Measurements from ENCODE around the gene RASSF8. TPM values are rescaled to one million over a fixed set of nuclear protein-coding genes. Genes with fewer than 3 reads are reported as not detected.

The RASSF8 gene
- total and polyA plus RNA-seq, 3 experiments from 2014 or later = 0.31 TPM; not detected in 2

- no peak overlapping the region for H3K27ac Mint-ChIP-seq
- no peaks in the 10 kb centered on the region for H3K9me3 Mint-ChIP-seq
- no peaks in the 10 kb centered on the region for H3K4me1 ChIP-seq (ENCODE audit: insufficient read depth, low read length)
- H3K36me3 Mint-ChIP-seq = no peaks in the 10 kb centered on the region
- CTCF ChIA-PET = no interaction called here
- no peak for DNase-seq
- peaks cover 0 to 4% of the 10 kb centered on the region in 2 donors for H3K27me3 Mint-ChIP-seq
- no peaks in the 10 kb centered on the region for H3K27me3 ChIP-seq (ENCODE audit: insufficient read depth, low read length, poor library complexity, severe bottlenecking)
- no peaks in the 10 kb centered on the region for H3K36me3 ChIP-seq (ENCODE audit: insufficient read depth, low read length)
- H3K4me3 Mint-ChIP-seq = no peak overlapping the region
- POLR2A ChIA-PET = no interaction called here
- no peaks in the 10 kb centered on the region for H3K4me1 Mint-ChIP-seq
- no peak overlapping the region for H3K27ac ChIP-seq (ENCODE audit: low read depth, low read length)
- H3K9me3 ChIP-seq (ENCODE audit: low read length) = no peaks in the 10 kb centered on the region
- H3K4me3 ChIP-seq (ENCODE audit: low read length) = no peak overlapping the region
Observed at GRCh38 chr12:25997201-25997963, 38.9 kb downstream of the RASSF8 start.

GRCh38 chr12:26000898-26001297, 42.4 kb downstream of the RASSF8 start:
- no peaks in the 10 kb centered on the region for H3K4me1 ChIP-seq (ENCODE audit: insufficient read depth, low read length)
- DNase-seq = no peak
- Mint-ChIP-seq H3K4me3 (no peak overlapping the region), H3K9me3 (peaks cover 0 to 5% (median 5%) of the 10 kb centered on the region in 5 donors), H3K36me3 (no peaks in the 10 kb centered on the region), H3K27me3 (peaks cover 4 to 5% of the 10 kb centered on the region in 2 donors), H3K4me1 (no peaks in the 10 kb centered on the region), H3K27ac (no peak overlapping the region)
- POLR2A ChIA-PET = no interaction called here
- CTCF ChIA-PET = no interaction called here
- no peak overlapping the region for H3K27ac ChIP-seq (ENCODE audit: low read depth, low read length)
- H3K9me3 ChIP-seq (ENCODE audit: low read length) = no peaks in the 10 kb centered on the region
- H3K36me3 ChIP-seq (ENCODE audit: insufficient read depth, low read length) = no peaks in the 10 kb centered on the region
- no peaks in the 10 kb centered on the region for H3K27me3 ChIP-seq (ENCODE audit: insufficient read depth, low read length, poor library complexity, severe bottlenecking)
- H3K4me3 ChIP-seq (ENCODE audit: low read length) = no peak overlapping the region

DNA sequence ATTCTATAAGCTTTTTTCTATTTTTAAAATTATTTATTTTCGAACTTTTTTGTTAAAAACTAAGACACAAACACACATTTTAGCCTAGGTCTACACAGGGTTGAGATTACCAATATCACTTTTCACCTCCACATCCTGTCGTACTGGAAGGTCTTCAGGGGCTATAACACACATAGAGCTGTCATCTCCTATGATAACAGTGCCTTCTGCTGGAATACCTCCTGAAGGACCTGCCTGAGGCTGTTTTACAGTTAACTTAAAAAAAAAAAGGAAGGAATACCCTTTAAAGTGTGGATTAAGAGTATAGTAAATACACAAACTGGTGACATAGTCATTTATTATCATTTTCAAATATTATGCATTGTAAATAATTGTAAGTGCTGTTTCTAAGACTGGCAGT, 43.0 kb downstream of the RASSF8 start:
- Mint-ChIP-seq H3K27me3 (peaks cover 4 to 6% of the 10 kb centered on the region in 2 donors), H3K9me3 (peaks cover 0 to 5% (median 5%) of the 10 kb centered on the region in 5 donors), H3K4me3 (no peak overlapping the region), H3K36me3 (no peaks in the 10 kb centered on the region), H3K4me1 (no peaks in the 10 kb centered on the region), H3K27ac (no peak overlapping the region)
- H3K4me3 ChIP-seq (ENCODE audit: low read length) = no peak overlapping the region
- no peak overlapping the region for H3K27ac ChIP-seq (ENCODE audit: low read depth, low read length)
- ChIA-PET CTCF (no interaction called here), POLR2A (no interaction called here)
- no peaks in the 10 kb centered on the region for H3K36me3 ChIP-seq (ENCODE audit: insufficient read depth, low read length)
- no peaks in the 10 kb centered on the region for H3K27me3 ChIP-seq (ENCODE audit: insufficient read depth, low read length, poor library complexity, severe bottlenecking)
- H3K9me3 ChIP-seq (ENCODE audit: low read length) = no peaks in the 10 kb centered on the region
- no peak for DNase-seq
- H3K4me1 ChIP-seq (ENCODE audit: insufficient read depth, low read length) = no peaks in the 10 kb centered on the region

- Mint-ChIP-seq H3K27ac (no peak overlapping the region), H3K4me1 (no peaks in the 10 kb centered on the region)
- POLR2A ChIA-PET = no interaction called here
Observed at GRCh38 chr12:26003065-26003464, 44.6 kb downstream of the RASSF8 start.

DNA sequence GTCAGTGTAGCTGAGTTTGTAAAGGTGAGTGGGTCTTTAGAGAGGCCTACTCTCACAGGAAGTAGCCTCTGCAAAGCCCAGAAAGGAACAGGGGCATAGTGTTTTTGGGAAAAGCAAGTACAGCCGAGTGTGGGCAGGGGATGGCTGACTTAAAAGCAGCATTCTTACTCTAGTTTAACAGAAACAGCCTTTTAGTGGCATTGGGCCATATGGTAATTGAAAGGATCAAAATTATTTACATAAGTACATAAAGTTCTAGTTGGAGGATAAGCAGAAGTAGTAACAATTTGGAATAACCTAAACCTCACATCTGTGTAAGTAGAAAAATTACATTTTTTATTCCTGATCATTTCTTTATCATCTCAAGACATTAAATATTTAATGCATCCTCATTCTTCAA, 49.1 kb downstream of the RASSF8 start:
- no peak overlapping the region for H3K27ac ChIP-seq (ENCODE audit: low read depth, low read length)
- no peak overlapping the region for H3K4me3 Mint-ChIP-seq
- POLR2A ChIA-PET = no interaction called here
- no peaks in the 10 kb centered on the region for H3K9me3 ChIP-seq (ENCODE audit: low read length)
- peaks cover 0 to 2% (median 0%) of the 10 kb centered on the region in 3 donors for H3K4me1 Mint-ChIP-seq
- no peaks in the 10 kb centered on the region for H3K4me1 ChIP-seq (ENCODE audit: insufficient read depth, low read length)
- H3K27me3 ChIP-seq (ENCODE audit: insufficient read depth, low read length, poor library complexity, severe bottlenecking) = no peaks in the 10 kb centered on the region
- no peak for DNase-seq
- peaks cover 0 to 5% (median 5%) of the 10 kb centered on the region in 5 donors for H3K9me3 Mint-ChIP-seq
- H3K36me3 Mint-ChIP-seq = peaks cover 0 to 2% (median 0%) of the 10 kb centered on the region in 3 donors
- H3K27me3 Mint-ChIP-seq = peaks cover 7 to 13% of the 10 kb centered on the region in 2 donors
- H3K4me3 ChIP-seq (ENCODE audit: low read length) = no peak overlapping the region
- no peak overlapping the region for H3K27ac Mint-ChIP-seq
- CTCF ChIA-PET = no interaction called here
- H3K36me3 ChIP-seq (ENCODE audit: insufficient read depth, low read length) = no peaks in the 10 kb centered on the region

More at GRCh38 chr12:26003065-26003464, 44.6 kb downstream of the RASSF8 start:
- no peak overlapping the region for H3K27ac ChIP-seq (ENCODE audit: low read depth, low read length)
- peaks cover 0 to 9% of the 10 kb centered on the region in 2 donors for H3K27me3 Mint-ChIP-seq
- H3K4me3 ChIP-seq (ENCODE audit: low read length) = no peak overlapping the region
- H3K4me1 ChIP-seq (ENCODE audit: insufficient read depth, low read length) = no peaks in the 10 kb centered on the region
- no peak overlapping the region for H3K4me3 Mint-ChIP-seq
- H3K9me3 Mint-ChIP-seq = peaks cover 0 to 5% (median 5%) of the 10 kb centered on the region in 5 donors
- no peak for DNase-seq
- CTCF ChIA-PET = no interaction called here
- H3K36me3 ChIP-seq (ENCODE audit: insufficient read depth, low read length) = no peaks in the 10 kb centered on the region
- no peaks in the 10 kb centered on the region for H3K36me3 Mint-ChIP-seq
- no peaks in the 10 kb centered on the region for H3K27me3 ChIP-seq (ENCODE audit: insufficient read depth, low read length, poor library complexity, severe bottlenecking)
- H3K9me3 ChIP-seq (ENCODE audit: low read length) = no peaks in the 10 kb centered on the region

DNA sequence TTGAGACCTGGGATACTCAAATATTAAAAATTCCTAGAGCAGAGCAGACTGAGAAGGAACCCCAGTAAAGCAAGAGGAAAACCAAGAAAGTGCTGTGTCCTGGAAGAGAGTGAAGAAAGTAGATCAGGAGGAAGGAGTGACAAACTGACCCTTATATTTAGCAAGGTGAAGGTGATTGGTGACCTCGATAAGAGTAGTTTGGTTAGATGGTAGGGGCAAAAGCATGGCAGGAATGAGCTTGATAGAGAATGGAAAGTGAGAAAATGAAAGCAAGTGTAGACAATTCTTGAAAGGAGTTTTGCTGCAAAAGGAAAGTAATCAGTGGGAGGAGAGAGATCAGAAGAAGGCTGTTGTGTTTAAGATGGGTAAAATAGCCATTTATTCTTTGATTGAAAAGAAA, 51.1 kb downstream of the RASSF8 start:
- no peak overlapping the region for H3K27ac Mint-ChIP-seq
- Histone ChIP-seq H3K4me1 (ENCODE audit: insufficient read depth, low read length) (no peaks in the 10 kb centered on the region), H3K4me3 (ENCODE audit: low read length) (no peak overlapping the region), H3K36me3 (ENCODE audit: insufficient read depth, low read length) (no peaks in the 10 kb centered on the region), H3K9me3 (ENCODE audit: low read length) (no peaks in the 10 kb centered on the region), H3K27me3 (ENCODE audit: insufficient read depth, low read length, poor library complexity, severe bottlenecking) (no peaks in the 10 kb centered on the region), H3K27ac (ENCODE audit: low read depth, low read length) (no peak overlapping the region)
- H3K9me3 Mint-ChIP-seq = no peaks in the 10 kb centered on the region
- ChIA-PET CTCF (no interaction called here), POLR2A (no interaction called here)
- H3K4me1 Mint-ChIP-seq = peaks cover 0 to 2% (median 0%) of the 10 kb centered on the region in 3 donors
- peaks cover 0 to 2% (median 0%) of the 10 kb centered on the region in 3 donors for H3K36me3 Mint-ChIP-seq
- H3K4me3 Mint-ChIP-seq = no peak overlapping the region
- peaks cover 7 to 13% of the 10 kb centered on the region in 2 donors for H3K27me3 Mint-ChIP-seq
- DNase-seq = no peak

GRCh38 chr12:26010293-26010821, 51.9 kb downstream of the RASSF8 start:
- CTCF ChIA-PET = no interaction called here
- POLR2A ChIA-PET = no interaction called here
- H3K4me3 Mint-ChIP-seq = no peak overlapping the region

GRCh38 chr12:26011099-26011498, 52.6 kb downstream of the RASSF8 start:
- H3K4me1 Mint-ChIP-seq = peaks cover 0 to 2% (median 0%) of the 10 kb centered on the region in 3 donors
- peaks cover 7 to 8% of the 10 kb centered on the region in 2 donors for H3K27me3 Mint-ChIP-seq
- ChIA-PET CTCF (no interaction called here), POLR2A (no interaction called here)
- no peak overlapping the region for H3K27ac Mint-ChIP-seq
- no peak overlapping the region for H3K4me3 Mint-ChIP-seq
- Histone ChIP-seq H3K4me3 (ENCODE audit: low read length) (no peak overlapping the region), H3K27me3 (ENCODE audit: insufficient read depth, low read length, poor library complexity, severe bottlenecking) (no peaks in the 10 kb centered on the region), H3K36me3 (ENCODE audit: insufficient read depth, low read length) (no peaks in the 10 kb centered on the region), H3K9me3 (ENCODE audit: low read length) (no peaks in the 10 kb centered on the region), H3K4me1 (ENCODE audit: insufficient read depth, low read length) (no peaks in the 10 kb centered on the region), H3K27ac (ENCODE audit: low read depth, low read length) (no peak overlapping the region)
- H3K9me3 Mint-ChIP-seq = no peaks in the 10 kb centered on the region
- peaks cover 0 to 2% (median 0%) of the 10 kb centered on the region in 3 donors for H3K36me3 Mint-ChIP-seq
- DNase-seq = no peak

More at GRCh38 chr12:26010293-26010821, 51.9 kb downstream of the RASSF8 start:
- H3K4me1 ChIP-seq (ENCODE audit: insufficient read depth, low read length) = no peaks in the 10 kb centered on the region
- no peaks in the 10 kb centered on the region for H3K36me3 ChIP-seq (ENCODE audit: insufficient read depth, low read length)
- Mint-ChIP-seq H3K4me1 (peaks cover 0 to 2% (median 0%) of the 10 kb centered on the region in 3 donors), H3K36me3 (peaks cover 0 to 2% (median 0%) of the 10 kb centered on the region in 3 donors), H3K9me3 (no peaks in the 10 kb centered on the region), H3K27me3 (peaks cover 7 to 11% of the 10 kb centered on the region in 2 donors), H3K27ac (no peak overlapping the region)
- H3K27ac ChIP-seq (ENCODE audit: low read depth, low read length) = no peak overlapping the region
- DNase-seq = no peak
- no peaks in the 10 kb centered on the region for H3K27me3 ChIP-seq (ENCODE audit: insufficient read depth, low read length, poor library complexity, severe bottlenecking)
- no peak overlapping the region for H3K4me3 ChIP-seq (ENCODE audit: low read length)
- H3K9me3 ChIP-seq (ENCODE audit: low read length) = no peaks in the 10 kb centered on the region

All from CD8-positive, alpha-beta memory T cell (primary cell).